Upper lobe of left lung (tissue), 6 donors: ENCODE results near the gene ASCC3. TPM values are rescaled to one million over a fixed set of nuclear protein-coding genes. Genes with fewer than 3 reads are reported as not detected.
A peak's percentile ranks its signal among the peaks of the same experiment; 100 is the strongest.

Experiments used
- ATAC-seq, 2 donors: fragments of 200-7000 bp; cut with Tn5 transposase; one replicate each; pipeline ENCODE4 v1.9.1; 2022; ENCODE audit warnings: mild to moderate bottlenecking in 2 of 2, moderate library complexity in 2 of 2; ENCODE audit not compliant: low FRiP score in 2 of 2
- DNase-seq, 2 donors: peaks; one replicate each; pipeline ENCODE4 v3.0.0-alpha.2; 2019 to 2020
- H3K27ac ChIP-seq, 4 donors: fragments of 200-600 bp; sonication (generic); one replicate each; pipeline ENCODE4 v1.5.1; 2016 to 2019
- H3K27me3 ChIP-seq, 4 donors: fragments of 200-600 bp; sonication (generic); one replicate each; pipeline ENCODE4 v1.5.1; 2017 to 2019
- H3K36me3 ChIP-seq, 4 donors: fragments of 200-600 bp; sonication (generic); one replicate each; pipeline ENCODE4 v1.5.1; 2016 to 2019
- H3K4me1 ChIP-seq, 4 donors: fragments of 200-600 bp; sonication (generic); one replicate each; pipeline ENCODE4 v1.5.1; 2018 to 2019
- H3K4me3 ChIP-seq, 4 donors: fragments of 200-600 bp; sonication (generic); one replicate each; pipeline ENCODE4 v1.5.1; 2017 to 2019; ENCODE audit warnings: mild to moderate bottlenecking in 2 of 4, moderate library complexity in 1 of 4
- H3K9me3 ChIP-seq, 4 donors: fragments of 200-600 bp; sonication (generic); one replicate each; pipeline ENCODE4 v1.5.1; 2018 to 2019
- EP300 ChIP-seq, 4 donors: sonication (generic); formaldehyde crosslinking; IDR thresholded peaks; one replicate each; pipeline ENCODE4 v1.5.1; 2017; ENCODE audit warnings: antibody characterized with exemption in 4 of 4, control low read depth in 2 of 4
- POLR2A ChIP-seq, 4 donors: fragments of 450-650 bp; IDR thresholded peaks; one replicate each; pipeline ENCODE4 v1.5.1; 2016 to 2017; ENCODE audit warnings: antibody characterized with exemption in 4 of 4, mild to moderate bottlenecking in 2 of 4
- POLR2AphosphoS5 ChIP-seq, 2 donors: sonication (generic); formaldehyde crosslinking; IDR thresholded peaks; one replicate each; pipeline ENCODE4 v1.5.1; 2017; ENCODE audit warnings: antibody characterized with exemption in 2 of 2
- WGBS, 2 donors: methylation state at CpG; one replicate each; pipeline ENCODE4 v1.1.5; 2017 to 2018; 5-methylcytosine and 5-hydroxymethylcytosine counted together
- total RNA-seq, 6 donors: library from RNA; depleted of rRNA in 4 of 6; stranded (reverse); fragments of >200 nt in 4 of 6; gene quantifications; one replicate each; pipeline versions ENCODE4 v1.1.0 to v1.2.1, GENCODE V29; 2016 to 2021
- TF ChIP-seq, protein P1 (sequence below), 6 experiments: fragments of 450-650 bp in 4 of 6; fragments of 200-600 bp in 2 of 6; sonication (generic) in 2 of 6; IDR thresholded peaks; one replicate each; pipeline ENCODE4 v1.5.1; 2016 to 2019; ENCODE audit warnings: antibody characterized with exemption in 6 of 6
- donor health status: DM: no; HTN: no; CAD: no; lungs with moderate emphysema.
- donor health status: DM: no; HTN: yes; CAD: no; lungs with severe emphysema.

Gene ASCC3
- total RNA-seq, 6 donors from 2014 or later = 18.4 to 52.2 (median 33.9) TPM

- Histone ChIP-seq H3K4me3 (no peak overlapping the region), H3K9me3 (no peaks in the 10 kb centered on the region), H3K27me3 (no peaks in the 10 kb centered on the region), H3K36me3 (no peaks in the 10 kb centered on the region), H3K4me1 (no peaks in the 10 kb centered on the region), H3K27ac (no peak overlapping the region)
- ATAC-seq = no peak
- TF ChIP-seq EP300 (IDR thresholded peaks at IDR 0.05) (no peak), POLR2A (IDR thresholded peaks at IDR 0.05) (no peak), POLR2AphosphoS5 (IDR thresholded peaks at IDR 0.05) (no peak)
- TF ChIP-seq, protein P1, sequence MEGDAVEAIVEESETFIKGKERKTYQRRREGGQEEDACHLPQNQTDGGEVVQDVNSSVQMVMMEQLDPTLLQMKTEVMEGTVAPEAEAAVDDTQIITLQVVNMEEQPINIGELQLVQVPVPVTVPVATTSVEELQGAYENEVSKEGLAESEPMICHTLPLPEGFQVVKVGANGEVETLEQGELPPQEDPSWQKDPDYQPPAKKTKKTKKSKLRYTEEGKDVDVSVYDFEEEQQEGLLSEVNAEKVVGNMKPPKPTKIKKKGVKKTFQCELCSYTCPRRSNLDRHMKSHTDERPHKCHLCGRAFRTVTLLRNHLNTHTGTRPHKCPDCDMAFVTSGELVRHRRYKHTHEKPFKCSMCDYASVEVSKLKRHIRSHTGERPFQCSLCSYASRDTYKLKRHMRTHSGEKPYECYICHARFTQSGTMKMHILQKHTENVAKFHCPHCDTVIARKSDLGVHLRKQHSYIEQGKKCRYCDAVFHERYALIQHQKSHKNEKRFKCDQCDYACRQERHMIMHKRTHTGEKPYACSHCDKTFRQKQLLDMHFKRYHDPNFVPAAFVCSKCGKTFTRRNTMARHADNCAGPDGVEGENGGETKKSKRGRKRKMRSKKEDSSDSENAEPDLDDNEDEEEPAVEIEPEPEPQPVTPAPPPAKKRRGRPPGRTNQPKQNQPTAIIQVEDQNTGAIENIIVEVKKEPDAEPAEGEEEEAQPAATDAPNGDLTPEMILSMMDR (IDR thresholded peaks at IDR 0.05) = no peak
- DNase-seq = no peak
- WGBS, 2 donors = 68 to 80% methylated on average over 10 of the region's 10 CpGs
Observed at GRCh38 chr6:100475554-100476320, 405.4 kb downstream of the ASCC3 start.

DNA sequence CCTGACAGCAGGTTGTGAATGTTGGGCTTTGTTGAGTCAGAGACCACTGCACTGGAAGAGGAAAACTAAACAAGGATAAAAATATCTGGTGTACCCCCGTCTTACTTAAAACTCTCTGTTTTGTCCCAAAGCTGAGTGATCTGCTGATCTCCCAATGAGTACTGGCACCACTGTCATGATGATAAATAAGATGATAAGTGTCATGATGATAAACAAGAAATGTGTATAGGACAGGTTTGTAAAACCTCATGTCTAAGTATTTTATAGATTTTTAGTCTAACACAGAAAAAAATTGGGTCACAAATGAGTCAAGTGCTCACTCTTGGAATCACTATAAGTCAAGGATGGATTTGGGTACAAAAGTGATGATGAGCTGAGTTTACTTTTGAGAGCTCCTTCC lies 407.9 kb downstream of the ASCC3 start:
- ATAC-seq (no peak), DNase-seq (no peak)
- no peaks in the 10 kb centered on the region for H3K36me3 ChIP-seq
- H3K4me3 ChIP-seq = no peak overlapping the region
- peaks cover 0 to 17% (median 7%) of the 10 kb centered on the region in 4 donors for H3K27me3 ChIP-seq
- TF ChIP-seq, protein P1 (IDR thresholded peaks at IDR 0.05) = no peak
- TF ChIP-seq EP300 (IDR thresholded peaks at IDR 0.05) (no peak), POLR2A (IDR thresholded peaks at IDR 0.05) (no peak), POLR2AphosphoS5 (IDR thresholded peaks at IDR 0.05) (no peak)
- H3K4me1 ChIP-seq = no peaks in the 10 kb centered on the region
- H3K27ac ChIP-seq = no peak overlapping the region
- WGBS, 2 donors = 38 to 65% methylated on average over 1 of the region's 1 CpG
- no peaks in the 10 kb centered on the region for H3K9me3 ChIP-seq

GRCh38 chr6:100472674-100473073 lies 408.5 kb downstream of the ASCC3 start:
- Histone ChIP-seq H3K27ac (no peak overlapping the region), H3K27me3 (peaks cover 0 to 20% (median 9%) of the 10 kb centered on the region in 4 donors), H3K4me1 (peaks cover 0 to 1% (median 0%) of the 10 kb centered on the region in 4 donors), H3K4me3 (no peak overlapping the region), H3K36me3 (no peaks in the 10 kb centered on the region), H3K9me3 (no peaks in the 10 kb centered on the region)
- TF ChIP-seq, protein P1 (IDR thresholded peaks at IDR 0.05) = no peak
- TF ChIP-seq POLR2AphosphoS5 (IDR thresholded peaks at IDR 0.05) = no peak
- TF ChIP-seq POLR2A (IDR thresholded peaks at IDR 0.05) = no peak
- TF ChIP-seq EP300 (IDR thresholded peaks at IDR 0.05) = no peak
- DNase-seq = no peak
- no peak for ATAC-seq
- 25 to 28% methylated on average over 3 of the region's 3 CpGs for WGBS, 2 donors

DNA sequence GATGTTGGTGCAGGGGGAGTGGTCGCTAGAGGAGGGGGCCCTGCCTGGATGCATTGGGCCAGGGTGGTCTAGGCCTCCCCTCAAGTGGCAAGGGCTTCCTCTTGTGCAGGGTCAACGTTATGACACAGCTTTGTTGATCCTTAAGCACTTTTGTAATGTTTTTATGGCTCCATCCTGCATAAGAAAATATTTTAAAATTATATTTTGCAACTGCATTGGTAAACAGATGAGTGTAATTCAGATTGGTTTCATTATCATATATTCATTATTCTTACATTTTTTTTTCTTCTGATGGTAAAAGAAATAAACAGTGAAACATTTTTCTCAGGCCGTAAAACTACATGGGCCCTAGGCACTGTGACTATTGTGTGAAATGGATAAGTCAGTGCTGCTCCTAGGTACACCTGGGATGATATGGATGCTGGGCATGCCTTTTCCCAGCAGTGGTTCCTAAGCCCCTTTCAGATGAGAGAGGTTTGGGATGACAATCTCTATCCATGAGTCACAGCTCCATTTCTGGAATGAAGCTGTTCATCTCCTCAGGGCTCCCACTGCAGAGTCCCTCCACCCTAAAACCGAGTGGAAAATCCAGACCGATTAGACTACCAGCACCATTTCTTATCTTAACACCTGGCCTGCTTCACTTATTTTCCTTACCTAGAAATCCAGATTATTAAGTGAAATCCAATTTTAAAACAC lies 410.6 kb downstream of the ASCC3 start:
- WGBS, 2 donors = 66% methylated on average over 5 of the region's 5 CpGs
- H3K27me3 ChIP-seq = peaks cover 0 to 41% (median 23%) of the 10 kb centered on the region in 4 donors

DNA sequence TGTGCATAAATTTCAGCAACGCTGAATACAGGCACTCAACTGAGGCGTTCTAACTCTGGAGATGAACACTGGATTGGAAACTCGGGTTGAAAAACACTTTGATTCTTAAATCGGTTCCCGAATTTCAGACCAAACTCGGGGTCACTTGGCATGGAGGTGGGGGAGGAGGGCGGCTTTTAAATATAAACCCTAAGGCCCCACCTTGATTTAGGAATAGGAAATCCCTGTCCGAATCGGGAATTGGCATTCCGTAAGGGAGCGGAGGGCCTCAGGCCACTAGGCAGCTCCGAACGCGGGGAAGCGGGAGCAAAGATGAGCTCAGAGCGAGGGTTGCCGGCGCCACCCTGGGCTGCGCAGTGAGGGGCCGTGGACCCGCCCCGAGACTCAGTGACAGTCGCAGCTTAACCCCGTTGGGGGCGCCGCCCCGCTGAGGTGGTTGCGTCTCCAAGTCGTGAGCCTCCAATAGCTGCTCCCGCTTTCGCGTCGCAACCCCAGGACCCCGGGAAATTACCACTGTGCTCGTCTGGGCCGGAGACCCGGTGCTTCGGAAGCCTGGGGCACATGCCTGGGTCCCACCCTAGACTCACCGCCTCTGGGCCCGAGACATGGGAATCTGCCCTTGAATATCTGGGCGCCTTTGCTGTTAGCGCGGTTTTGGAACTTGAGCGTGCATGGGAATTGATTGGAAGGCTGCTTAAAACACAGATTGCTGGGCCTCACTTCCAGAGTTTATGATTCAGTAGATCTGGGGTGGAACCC lies 411.8 kb downstream of the ASCC3 start:
- H3K4me1 ChIP-seq = peaks cover 4 to 17% (median 9%) of the 10 kb centered on the region in 4 donors
- no peaks in the 10 kb centered on the region for H3K9me3 ChIP-seq
- no peak overlapping the region for H3K4me3 ChIP-seq
- H3K36me3 ChIP-seq = no peaks in the 10 kb centered on the region
- 12 to 13% methylated on average over 34 to 44 of the region's 44 CpGs for WGBS, 2 donors
- H3K27ac ChIP-seq = no peak overlapping the region
- ATAC-seq = no peak
- DNase-seq = peak in 1 of 2 donors; percentile 74
- TF ChIP-seq, protein P1 (IDR thresholded peaks at IDR 0.05) = no peak
- TF ChIP-seq POLR2A (IDR thresholded peaks at IDR 0.05) = no peak
- no peak for TF ChIP-seq EP300 (IDR thresholded peaks at IDR 0.05)
- no peak for TF ChIP-seq POLR2AphosphoS5 (IDR thresholded peaks at IDR 0.05)
- H3K27me3 ChIP-seq = peaks cover 0 to 52% (median 32%) of the 10 kb centered on the region in 4 donors

More for the DNA sequence above, 410.6 kb downstream of the ASCC3 start:
- TF ChIP-seq POLR2AphosphoS5 (IDR thresholded peaks at IDR 0.05) (no peak), POLR2A (IDR thresholded peaks at IDR 0.05) (no peak)
- DNase-seq = no peak
- ATAC-seq = no peak
- Histone ChIP-seq H3K9me3 (no peaks in the 10 kb centered on the region), H3K4me3 (no peak overlapping the region), H3K4me1 (peaks cover 0 to 5% (median 0%) of the 10 kb centered on the region in 4 donors), H3K36me3 (no peaks in the 10 kb centered on the region), H3K27ac (no peak overlapping the region)
